Stromal cell of bone marrow (primary cell): Measurements from ENCODE around the gene HORMAD2.

Experiments used
- DNase-seq: peaks from one replicate; pipeline ENCODE4 v3.0.0-alpha.2; 2012; ENCODE audit warnings: low read depth

The HORMAD2 gene

DNA sequence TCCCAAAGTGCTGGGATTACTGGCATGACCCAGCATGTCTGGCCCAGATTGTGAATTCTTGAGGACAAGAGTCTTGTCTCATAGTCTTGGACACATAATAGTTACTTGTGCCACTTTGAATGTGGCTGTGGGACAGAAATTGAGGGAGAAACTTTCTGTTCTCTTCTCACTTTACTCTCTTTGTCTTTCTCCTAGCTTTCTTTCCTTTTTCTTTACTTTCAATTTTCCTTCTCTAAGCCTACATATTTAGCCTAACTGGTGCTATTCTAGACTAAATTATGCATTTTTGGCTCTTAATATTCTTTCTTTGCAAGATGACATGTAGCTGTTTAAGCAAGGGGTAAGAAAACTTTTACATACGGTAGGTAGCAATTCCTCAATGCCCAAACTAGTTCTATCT, 33.2 kb downstream of the HORMAD2 start:
- no peak for DNase-seq

DNA sequence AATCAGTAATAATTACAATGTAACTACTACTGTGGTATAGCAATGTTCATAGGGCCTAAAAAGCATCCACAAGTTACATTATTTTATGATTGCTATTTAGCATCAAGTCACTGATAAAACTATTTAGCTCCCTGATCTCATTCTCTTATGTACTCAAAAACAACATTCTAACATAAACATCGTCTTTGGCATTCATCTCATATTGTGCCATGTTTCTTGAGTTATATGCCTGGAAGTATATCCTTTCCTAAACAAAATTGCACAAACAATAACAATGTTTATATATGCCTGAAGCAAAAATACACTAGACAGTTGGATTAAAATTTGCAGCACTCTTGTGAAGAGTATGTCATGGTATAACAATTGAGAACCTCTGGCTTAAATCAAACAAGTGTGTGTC, 34.1 kb downstream of the HORMAD2 start:
- no peak for DNase-seq

DNA sequence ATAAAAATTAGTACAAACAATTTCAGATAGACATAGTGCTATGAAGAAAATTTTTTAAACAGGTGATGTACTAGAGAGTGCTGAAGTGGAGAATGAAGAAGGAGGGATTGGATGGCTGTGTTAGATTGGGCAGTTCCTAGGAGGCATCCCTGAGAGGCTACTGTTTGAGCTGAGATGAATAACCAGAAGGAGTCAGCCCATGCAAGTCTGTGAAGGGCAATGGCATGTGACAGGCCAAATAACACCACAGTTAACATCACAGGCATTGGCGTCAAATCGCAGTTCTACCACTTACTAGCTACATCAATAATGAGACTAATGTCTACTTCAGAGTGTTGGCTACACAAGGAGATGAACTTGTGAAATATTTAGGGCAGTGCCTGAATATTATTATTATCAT, 35.4 kb downstream of the HORMAD2 start:
- DNase-seq = no peak

DNA sequence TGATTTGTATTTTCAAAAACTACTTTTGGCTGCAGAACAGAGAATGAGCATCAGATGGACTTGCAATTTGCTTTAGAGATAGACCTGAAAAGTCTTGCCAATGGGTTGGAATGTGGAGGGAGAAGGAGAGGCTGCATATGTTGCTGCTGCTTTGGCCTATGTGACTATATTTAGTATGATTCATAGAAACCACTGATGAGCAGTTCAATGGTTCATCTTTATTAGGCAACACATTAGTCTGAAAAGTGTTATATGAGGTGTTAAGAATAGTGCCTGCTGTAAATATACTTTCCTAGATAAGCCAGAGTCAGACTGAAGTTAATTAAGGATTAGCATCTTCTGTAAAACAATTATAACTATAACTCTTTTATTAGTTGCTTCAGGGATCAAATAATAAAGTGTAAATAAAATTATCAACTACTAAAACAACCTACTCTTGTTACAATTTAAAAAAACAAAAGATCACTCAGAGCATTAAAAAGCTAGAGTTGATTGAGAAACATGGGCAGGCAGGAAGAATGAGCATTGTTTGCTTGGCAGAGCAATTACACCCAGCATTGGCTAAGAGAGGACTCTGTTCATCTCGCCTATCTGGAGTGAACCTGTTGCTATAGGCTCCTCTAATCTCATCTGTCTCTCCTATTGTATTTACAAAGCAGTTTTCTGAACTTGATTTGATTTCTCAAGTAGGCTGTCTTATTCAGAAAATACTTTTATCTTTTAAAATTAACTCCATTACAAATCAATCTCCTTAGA, 36.3 kb downstream of the HORMAD2 start:
- no peak for DNase-seq

DNA sequence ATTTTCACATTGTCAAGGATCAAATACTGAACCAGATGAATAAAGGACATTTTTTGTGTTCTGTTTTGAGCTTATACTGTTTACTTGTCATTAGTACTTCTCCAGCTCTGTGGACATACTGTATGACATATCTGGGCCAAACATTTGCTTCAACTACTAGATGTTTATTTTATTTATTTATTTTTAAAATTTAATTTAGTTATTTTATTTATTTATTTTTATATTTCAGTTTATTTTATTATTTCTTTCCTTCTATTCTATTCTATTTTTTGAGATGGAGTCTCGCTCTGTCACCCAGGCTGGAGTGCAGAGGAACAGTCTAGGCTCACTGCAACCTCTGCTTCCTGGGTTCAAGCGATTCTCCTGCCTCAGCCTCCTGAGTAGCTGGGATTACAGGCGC, 37.0 kb downstream of the HORMAD2 start:
- no peak for DNase-seq

DNA sequence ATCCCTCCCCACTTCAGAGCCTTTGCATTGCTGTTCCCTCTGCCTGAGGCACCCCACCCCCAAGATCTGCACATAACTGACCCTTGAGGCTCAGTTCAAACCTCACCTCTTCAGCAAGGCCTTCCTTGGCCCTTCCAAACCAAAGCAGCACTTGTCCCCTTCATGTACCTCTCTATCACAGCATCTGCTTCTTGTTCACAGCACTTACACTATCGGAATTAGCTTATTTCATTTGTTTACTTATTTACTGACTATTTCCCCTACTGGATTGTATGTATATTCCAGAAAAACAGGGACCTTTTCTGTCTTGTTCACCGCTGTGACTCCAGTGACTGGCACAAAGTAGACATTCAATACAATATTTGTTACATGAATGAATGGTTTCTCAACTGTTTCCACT, 38.0 kb downstream of the HORMAD2 start:
- DNase-seq = no peak

DNA sequence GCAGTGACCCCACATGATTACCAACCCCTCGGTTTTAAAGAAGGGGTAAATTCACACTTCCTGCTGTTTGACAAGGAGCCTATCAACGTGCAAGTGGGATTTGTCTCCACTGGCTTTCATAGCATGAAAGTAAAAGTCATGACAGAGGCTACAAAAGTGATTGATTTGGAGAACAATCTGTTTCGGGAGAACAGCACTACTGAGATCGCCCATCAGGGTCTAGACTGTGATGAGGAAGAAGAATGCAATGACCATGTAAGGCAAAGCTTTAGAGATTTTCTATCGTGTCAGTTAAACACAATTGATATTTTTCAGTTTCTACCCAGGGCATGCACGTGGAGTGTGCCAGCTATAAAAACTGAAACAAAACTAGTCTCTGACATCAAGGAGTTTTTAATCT, 41.7 kb downstream of the HORMAD2 start:
- DNase-seq = no peak

DNA sequence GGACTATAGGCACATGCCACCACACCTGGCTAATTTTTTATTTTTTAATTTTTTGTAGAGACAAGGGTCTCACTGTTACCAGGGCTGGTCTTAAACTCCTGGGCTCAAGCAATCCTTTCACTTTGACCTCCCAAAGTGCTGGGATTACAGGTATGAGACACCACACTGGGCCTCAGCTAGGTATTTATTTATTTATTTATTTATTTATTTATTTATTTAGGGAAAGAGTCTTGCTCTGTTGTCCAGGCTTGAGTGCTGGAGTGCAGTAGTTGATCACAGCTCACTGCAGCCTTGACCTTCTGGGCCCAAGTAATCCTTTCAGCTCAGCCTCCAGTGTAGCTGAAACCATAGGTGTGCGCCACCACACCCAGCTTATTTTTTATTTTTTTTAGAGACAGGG, 43.2 kb downstream of the HORMAD2 start:
- no peak for DNase-seq

DNA sequence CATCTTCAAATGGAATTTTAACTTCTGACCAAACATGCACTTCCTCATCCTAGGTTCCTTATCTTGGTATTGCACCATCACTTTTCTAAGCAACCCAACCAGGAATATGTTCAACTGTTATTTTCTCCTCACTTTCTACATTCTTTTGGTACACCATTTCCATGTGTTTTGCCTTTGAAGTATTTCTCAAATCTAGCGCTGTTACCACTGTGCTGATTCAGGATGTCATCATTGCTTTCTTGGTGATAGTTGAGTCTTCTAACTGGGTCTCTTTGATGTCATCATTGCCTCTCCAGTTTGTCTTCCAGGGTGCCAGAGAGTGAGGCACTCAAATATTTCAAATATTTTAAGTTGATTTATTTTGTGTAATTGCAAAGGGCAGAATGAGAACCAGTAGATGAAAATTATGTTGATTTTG, 47.5 kb downstream of the HORMAD2 start:
- DNase-seq = peak; percentile 25

DNA sequence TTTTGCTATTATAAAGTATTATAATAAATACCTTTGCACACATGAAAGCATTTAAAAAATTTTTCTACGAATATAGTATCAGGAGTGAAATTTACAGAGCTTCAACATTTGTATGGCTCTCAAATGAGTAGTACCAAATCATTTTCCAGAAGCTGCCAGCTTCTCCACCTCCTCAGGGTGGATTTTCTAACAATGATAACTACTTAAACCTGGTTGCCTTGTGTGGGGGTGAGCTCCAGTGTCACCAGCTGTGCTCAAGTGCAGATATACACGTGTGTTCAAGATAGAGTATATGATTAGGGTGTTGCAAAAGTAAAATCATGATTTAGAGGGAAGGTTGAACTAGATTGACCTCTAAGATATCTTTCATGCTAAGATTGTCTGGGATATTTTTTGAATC, 48.2 kb downstream of the HORMAD2 start:
- no peak for DNase-seq

DNA sequence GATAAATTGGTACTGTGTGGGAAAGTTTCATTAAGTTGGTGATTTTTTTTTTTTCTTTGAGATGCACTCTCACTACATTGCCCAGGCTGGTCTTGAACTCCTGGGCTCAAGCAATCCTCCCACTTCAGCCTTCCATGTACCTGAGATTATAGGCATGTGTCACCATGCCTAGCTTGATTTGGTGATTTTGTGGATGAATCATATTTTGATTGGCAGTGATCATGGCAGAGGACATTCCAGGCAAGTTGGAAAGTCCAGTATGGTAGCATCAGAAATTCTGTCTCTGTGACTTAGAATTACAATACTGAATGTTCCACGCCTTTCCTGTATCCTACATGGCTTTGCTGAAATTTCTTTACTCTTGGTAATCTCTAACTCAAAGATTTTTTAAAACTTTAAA, 49.4 kb downstream of the HORMAD2 start:
- no peak for DNase-seq

DNA sequence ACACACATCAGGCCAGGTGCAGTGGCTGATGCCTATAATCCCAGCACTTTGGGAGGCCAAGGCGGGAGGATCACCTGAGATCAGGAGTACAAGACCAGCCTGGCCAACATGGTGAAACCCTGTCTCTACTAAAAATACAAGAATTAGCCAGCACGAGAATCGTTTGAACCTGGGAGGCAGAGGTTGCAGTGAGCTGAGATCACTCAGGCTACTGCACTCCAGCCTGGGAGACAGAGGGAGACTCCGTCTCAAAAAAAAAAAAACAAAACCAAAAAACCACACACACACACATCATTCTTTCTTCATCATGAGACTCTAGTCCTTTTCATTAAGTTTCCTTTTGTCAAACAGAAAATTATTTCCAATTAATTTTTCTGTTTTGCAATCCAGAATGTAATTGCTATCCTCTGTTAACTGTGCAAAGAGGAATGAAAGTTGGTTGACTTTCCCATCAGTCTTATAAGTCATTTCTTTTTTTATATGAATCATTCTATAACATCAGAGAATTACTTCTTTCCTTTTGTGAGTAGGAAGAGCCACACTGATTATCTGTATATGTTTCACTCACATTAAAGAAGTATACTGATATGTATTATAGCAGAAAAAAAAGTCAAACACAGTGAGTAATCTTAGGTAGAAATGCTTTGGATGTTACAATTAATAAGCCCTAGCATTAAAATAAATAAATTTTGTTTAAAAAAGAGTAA, 52.2 kb downstream of the HORMAD2 start:
- no peak for DNase-seq

DNA sequence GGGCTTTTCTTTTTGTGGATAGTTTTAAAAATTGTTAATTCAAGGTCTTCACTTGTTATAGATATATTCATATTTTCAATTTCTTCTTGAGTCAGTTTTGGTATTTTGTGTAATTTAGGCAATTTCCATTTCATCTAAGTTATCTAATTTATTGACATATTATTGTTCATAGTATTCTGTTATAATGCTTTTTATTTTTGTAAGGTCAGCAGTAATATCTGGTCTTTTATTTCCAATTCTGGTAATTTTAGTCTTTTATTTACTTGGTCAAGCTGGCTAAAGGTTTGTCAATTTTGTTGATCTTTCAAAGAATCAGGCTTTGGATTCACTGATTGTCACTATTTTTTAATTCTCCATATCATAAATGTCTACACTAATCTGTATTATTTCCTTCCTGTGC, 60.1 kb downstream of the HORMAD2 start:
- no peak for DNase-seq

DNA sequence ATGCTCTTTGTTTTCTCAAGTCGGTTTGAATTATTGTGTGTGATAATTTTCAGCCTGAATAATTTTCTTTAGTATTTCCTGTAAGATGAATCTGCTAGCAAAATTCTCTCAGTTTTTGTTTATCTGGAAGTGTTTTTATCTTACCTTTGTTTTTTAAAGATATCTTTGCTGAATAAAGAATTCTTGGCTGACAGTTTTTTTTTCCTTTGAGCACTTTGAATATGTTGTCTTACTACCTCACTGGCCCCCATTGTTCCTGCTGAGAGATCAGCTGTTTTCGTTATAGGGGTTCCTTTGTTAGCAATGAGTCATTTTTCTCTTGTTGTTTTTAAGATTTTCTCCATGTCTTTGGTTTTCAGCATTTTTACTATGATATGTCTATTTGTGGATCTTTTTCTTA, 63.0 kb downstream of the HORMAD2 start:
- no peak for DNase-seq

DNA sequence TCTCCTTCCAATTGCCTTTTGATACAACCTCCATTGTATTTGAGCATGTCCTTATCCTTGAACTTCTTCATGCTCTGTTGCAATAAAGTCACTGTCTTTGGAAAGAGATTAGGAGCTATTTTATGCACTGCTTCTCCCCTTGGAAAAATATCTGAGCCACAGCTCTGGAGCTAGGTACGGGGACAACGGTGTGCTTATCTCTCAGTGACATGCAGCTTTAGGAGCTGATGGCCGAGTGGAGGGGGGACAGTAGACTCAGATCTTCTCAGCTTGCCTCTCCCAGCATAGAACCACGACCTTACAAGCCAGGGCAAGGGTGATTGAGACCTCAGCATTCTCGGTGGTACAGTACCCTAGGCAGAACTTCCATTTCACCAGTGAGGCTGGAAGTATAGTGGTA, 64.1 kb downstream of the HORMAD2 start:
- DNase-seq = no peak

DNA sequence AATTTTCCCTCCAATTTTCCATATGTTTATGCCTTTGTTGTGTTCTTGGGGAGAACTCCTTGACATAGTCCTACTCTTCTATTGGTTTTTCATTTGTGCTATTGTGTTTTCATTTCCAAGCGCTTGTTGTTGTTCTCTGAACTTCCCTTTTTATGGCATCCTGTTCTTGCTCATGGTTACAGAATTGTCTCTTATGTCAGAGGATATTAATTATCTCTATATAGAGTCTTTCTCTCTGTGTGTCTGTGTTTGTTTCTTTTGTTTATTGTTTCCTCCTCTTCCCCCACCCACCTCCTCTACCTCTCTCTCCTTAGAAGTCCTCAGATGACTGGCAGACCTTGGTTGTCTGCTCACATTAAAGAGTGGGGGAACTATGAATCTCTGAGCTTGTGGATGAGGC, 69.9 kb downstream of the HORMAD2 start:
- DNase-seq = no peak

DNA sequence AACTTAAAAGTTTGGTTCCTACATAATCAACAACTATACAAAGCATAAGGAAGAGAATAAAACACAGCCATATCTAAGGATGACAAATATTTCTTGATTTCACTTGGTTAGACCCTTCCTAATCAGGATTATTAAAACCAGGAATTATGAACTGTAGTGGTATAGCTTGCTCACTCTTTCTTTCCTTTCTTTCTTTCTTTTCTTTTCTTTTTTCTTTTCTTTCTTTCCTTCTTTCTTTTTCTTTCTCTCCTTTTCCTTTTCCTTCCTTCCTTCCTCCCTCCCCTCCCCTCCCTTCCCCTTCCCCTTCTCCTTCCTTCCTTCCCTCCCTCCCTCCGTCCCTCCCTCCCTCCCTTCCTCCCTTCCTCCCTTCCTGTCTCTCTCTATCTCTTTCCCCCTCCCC, 78.0 kb downstream of the HORMAD2 start:
- no peak for DNase-seq

DNA sequence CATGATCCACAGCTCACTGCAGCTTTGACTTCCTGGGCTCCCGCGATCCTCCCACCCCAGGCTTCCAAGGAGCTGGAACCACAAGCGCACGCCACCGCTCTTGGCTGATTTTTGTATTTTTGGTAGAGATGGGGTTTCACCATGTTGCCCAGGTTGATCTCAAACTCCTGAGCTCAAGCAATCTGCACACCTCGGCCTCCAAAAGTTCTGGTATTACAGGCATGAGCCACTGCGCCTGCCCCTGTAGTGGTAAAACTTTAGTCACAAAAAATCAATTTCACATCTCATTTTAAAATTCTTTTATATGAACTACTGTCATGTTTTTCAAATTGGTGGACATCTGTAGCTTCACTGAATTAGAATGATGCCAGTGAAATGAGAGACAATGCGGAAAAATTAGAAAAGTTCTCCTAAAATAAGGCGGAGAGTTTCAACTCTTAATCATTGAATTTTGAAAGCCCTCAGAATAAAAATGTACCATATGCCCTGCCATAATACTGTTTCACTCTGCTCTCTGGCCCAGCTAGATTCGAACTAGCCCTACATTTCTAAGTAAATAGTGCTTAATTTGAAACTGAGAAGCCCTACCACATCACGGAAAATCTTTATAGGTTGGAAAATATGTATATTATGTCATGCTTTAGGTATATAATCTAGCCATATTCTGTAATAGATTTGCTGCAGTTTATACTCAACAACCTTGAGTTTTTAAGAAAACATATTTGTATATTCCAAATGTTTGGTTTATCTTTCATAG, 78.7 kb downstream of the HORMAD2 start:
- no peak for DNase-seq

DNA sequence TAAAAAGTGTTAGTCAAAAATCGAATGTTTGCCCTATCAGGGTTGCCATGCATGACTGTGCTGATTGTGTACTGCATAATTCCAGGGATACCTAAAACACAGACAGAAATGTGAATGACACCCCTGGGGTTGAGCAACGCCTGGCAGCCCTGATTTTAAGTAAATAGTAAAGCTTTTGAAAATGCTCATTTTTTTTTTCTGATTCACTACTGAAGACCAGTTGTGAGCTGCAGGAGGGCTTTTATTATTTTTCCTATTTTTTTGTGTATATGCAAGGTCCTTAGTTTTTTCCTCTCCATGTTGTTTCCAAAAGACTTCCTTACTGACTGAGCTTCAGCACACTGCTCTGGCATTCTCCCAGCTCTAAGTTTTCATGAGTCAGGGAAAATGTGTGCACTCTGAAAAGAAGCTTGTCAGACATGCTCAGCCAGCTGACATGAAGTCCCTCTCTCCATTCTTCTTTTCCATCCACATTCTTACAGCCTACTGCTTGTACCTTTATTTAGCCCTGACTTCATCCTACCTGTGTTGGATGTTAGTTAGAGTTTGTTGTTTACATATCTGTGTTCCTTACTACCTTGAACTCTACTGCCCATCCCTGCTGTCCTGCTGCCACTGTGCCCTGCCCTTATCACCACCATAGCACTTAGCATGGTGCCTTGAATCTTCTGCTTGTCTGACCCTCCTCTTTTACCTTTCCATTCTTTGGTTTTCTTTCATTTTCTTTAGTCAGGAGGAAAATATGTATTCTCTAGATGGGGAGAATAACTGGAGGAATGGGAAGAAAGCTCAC, 79.5 kb downstream of the HORMAD2 start:
- peak; percentile 76 for DNase-seq

DNA sequence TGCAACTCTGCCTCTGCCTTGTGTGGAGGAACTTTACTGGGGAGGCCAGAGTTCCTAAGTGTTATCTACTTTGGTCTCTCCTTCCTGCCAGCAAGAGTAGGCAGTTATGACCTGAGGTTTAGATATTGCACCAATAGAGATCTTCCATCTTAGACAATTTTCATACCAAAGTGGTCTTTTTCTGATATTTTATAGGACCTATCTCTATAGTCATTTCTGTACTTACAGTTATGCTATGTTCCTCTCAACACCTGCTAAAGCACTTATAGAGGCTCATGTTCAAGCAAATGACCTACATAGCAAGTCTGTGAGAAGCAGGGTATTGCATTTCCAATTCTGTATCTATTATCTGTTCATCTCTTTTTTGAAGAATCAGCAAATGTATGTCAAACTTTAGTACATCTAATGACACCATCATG, 80.8 kb downstream of the HORMAD2 start:
- no peak for DNase-seq

DNA sequence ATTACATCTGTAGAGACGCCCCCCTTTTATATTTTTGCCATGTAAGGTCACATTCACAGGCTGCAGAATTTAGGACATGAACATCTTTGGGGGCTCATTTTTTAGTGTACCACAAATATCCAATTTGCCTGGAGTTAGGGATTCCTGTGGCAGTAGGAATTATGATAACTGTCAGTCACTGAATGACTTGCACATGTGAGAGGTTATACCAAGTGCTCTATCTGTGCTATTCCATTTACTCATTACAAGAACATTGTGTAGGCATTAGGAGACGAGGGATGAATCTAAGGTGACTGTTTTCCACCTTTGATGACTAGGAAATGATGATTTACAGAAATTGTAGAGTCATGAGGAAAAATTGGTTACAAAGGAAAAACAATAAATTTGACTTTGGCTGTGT, 87.0 kb downstream of the HORMAD2 start:
- DNase-seq = no peak

DNA sequence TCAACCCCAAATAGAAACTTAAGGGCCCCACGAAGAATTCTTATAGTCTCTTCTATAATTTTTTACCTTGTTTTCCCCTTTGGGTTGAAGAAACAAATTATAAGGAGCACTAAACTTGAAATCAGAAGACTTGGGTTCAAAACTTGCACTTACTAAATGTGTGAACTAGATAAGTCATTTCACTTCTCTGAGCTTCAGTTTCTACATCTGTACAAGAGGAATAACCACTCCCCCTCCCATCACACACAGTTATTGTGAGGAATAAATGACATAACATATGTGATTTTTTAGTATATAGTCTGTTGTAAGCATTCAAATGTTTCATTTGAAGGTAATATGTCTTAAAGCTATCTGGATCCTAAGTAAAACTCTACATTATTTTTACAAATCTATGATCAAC, 87.5 kb downstream of the HORMAD2 start:
- DNase-seq = no peak
